ENCODE data around the gene TP53BP2. TPM values are rescaled to one million over a fixed set of nuclear protein-coding genes. Genes with fewer than 3 reads are reported as not detected.

The TP53BP2 gene
- total and polyA plus RNA-seq, 10 of the 15 experiments (the other 5 are each of a cell fraction or from before 2014, with no cell fraction given), result 1.6 to 13.7 (median 5.6) TPM

- DNase-seq (ENCODE audit: low read depth, low spot score), result no peak
- WGBS (ENCODE audit: insufficient coverage, insufficient replicate concordance, low lambda C conversion rate, missing lambda C conversion rate), result 82% methylated on average over 9 of the region's 9 CpGs
- in situ Hi-C loops (cut with MboI), result no loop called here
- Histone ChIP-seq H4K20me1 (ENCODE audit: control insufficient read depth, insufficient read depth) (no peaks in the 10 kb centered on the region), H3K4me3 (no peak overlapping the region), H3K4me2 (ENCODE audit: control insufficient read depth, insufficient read depth) (no peak overlapping the region), H3K36me3 (ENCODE audit: control insufficient read depth in 2 of 2, insufficient read depth in 2 of 2, low read length in 1 of 2) (no peaks in the 10 kb centered on the region), H3K27ac (ENCODE audit: control insufficient read depth, insufficient read depth) (no peak overlapping the region), H2AFZ (ENCODE audit: control insufficient read depth, low read depth, low read length) (no peak overlapping the region), H3K9me3 (replicated peaks; ENCODE audit: control insufficient read depth, insufficient read depth, low read length) (no peaks in the 10 kb centered on the region), H3K9ac (ENCODE audit: control insufficient read depth, insufficient read depth, low read length) (no peak overlapping the region), H3K79me2 (ENCODE audit: control insufficient read depth, insufficient read depth, low read length) (no peaks in the 10 kb centered on the region), H3K27me3 (replicated peaks in 1 of 2; ENCODE audit: control insufficient read depth in 2 of 2, insufficient read depth in 2 of 2, low read length in 1 of 2) (no peaks in the 10 kb centered on the region), H3K4me1 (ENCODE audit: control insufficient read depth, insufficient read depth, low read length) (no peaks in the 10 kb centered on the region)
- no peak for FAIRE-seq
- RAD21 ChIA-PET (ENCODE audit: unreplicated experiment), result interaction anchor here (1.9 kb wide), 1 partner anchor 31 kb away, joined by 4 read pairs; the partner anchor contains the start of gene CAPN2
- TF ChIP-seq HDAC2 (IDR thresholded peaks at IDR 0.05) (no peak), MLLT1 (IDR thresholded peaks at IDR 0.05) (no peak), RAD21 (IDR thresholded peaks at IDR 0.05; ENCODE audit: insufficient read depth, low read depth, low read length) (no peak), HDGF (IDR thresholded peaks at IDR 0.05) (no peak), ELK1 (IDR thresholded peaks at IDR 0.05; ENCODE audit: low read depth, low read length) (no peak), ESRRA (IDR thresholded peaks at IDR 0.05; ENCODE audit: low read length) (no peak), RFX5 (IDR thresholded peaks at IDR 0.05; ENCODE audit: low read depth, low read length) (no peak), ZBTB33 (IDR thresholded peaks at IDR 0.05) (no peak), DPF2 (IDR thresholded peaks at IDR 0.05) (no peak), SUZ12 (IDR thresholded peaks at IDR 0.05; ENCODE audit: unreplicated experiment) (no peak), MTA3 (IDR thresholded peaks at IDR 0.05; ENCODE audit: borderline replicate concordance, low read length) (no peak), MEF2B (IDR thresholded peaks at IDR 0.05; ENCODE audit: partially characterized antibody, poor library complexity, severe bottlenecking) (no peak), ZNF24 (IDR thresholded peaks at IDR 0.05) (no peak), BHLHE40 (IDR thresholded peaks at IDR 0.05; ENCODE audit: borderline replicate concordance in 1 of 2, low read depth in 2 of 2, low read length in 1 of 2) (no peak)
- TF ChIP-seq, protein P1, sequence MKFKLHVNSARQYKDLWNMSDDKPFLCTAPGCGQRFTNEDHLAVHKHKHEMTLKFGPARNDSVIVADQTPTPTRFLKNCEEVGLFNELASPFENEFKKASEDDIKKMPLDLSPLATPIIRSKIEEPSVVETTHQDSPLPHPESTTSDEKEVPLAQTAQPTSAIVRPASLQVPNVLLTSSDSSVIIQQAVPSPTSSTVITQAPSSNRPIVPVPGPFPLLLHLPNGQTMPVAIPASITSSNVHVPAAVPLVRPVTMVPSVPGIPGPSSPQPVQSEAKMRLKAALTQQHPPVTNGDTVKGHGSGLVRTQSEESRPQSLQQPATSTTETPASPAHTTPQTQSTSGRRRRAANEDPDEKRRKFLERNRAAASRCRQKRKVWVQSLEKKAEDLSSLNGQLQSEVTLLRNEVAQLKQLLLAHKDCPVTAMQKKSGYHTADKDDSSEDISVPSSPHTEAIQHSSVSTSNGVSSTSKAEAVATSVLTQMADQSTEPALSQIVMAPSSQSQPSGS (IDR thresholded peaks at IDR 0.05; ENCODE audit: low read length), result no peak
- POLR2A ChIA-PET, result no interaction called here
- intact Hi-C loops (cut with micrococcal nuclease; ENCODE audit: unreplicated experiment), result no loop called here
- no peak for ATAC-seq
- no TSS peak for BruUV-seq (replicated peaks)
- CTCF ChIA-PET, result interaction anchor here (2.1 kb wide), 1 partner anchor 47 kb away, joined by 5 read pairs; no protein-coding TSS in a partner anchor
- SMC1A ChIA-PET (ENCODE audit: uncharacterized antibody, unreplicated experiment), result interaction anchor here (0.8 kb wide), 1 partner anchor 38 kb away, joined by 3 read pairs; no protein-coding TSS in a partner anchor
Observed at GRCh38 chr1:223742856-223743517, 102.8 kb downstream of the TP53BP2 start.

Data from GM12878 (cell line).